CD4-positive, alpha-beta T cell treated with Interferon alpha-2 for 1 hour (primary cell): ENCODE results near the gene GLI3.

Experiments
- DNase-seq, 2 donors: peaks; one replicate each; pipeline ENCODE4 v3.0.0-alpha.2; 2020 to 2022

GLI3 gene

GRCh38 chr7:41992881-41993867, 243.8 kb downstream of the GLI3 start:
- no peak for DNase-seq

GRCh38 chr7:41984888-41985287, 252.1 kb downstream of the GLI3 start:
- DNase-seq: no peak

GRCh38 chr7:41981046-41982040, 255.7 kb downstream of the GLI3 start:
- no peak for DNase-seq

- DNase-seq: no peak
Measured at GRCh38 chr7:41979834-41980307, 257.1 kb downstream of the GLI3 start.

- no peak for DNase-seq
Measured at GRCh38 chr7:41978858-41979257, 258.2 kb downstream of the GLI3 start.

GRCh38 chr7:41977661-41978060, 259.3 kb downstream of the GLI3 start:
- no peak for DNase-seq

GRCh38 chr7:41977151-41977651, 259.8 kb downstream of the GLI3 start:
- no peak for DNase-seq

GRCh38 chr7:41976411-41976810, 260.6 kb downstream of the GLI3 start:
- no peak for DNase-seq

GRCh38 chr7:41975849-41976248, 261.2 kb downstream of the GLI3 start:
- DNase-seq: no peak

- no peak for DNase-seq
Measured at GRCh38 chr7:41974870-41975557, 262.0 kb downstream of the GLI3 start.

GRCh38 chr7:41973202-41973730, 263.7 kb downstream of the GLI3 start:
- DNase-seq: no peak

- no peak for DNase-seq
Measured at GRCh38 chr7:41972776-41973175, 264.2 kb downstream of the GLI3 start.

- no peak for DNase-seq
Measured at GRCh38 chr7:41972270-41972669, 264.7 kb downstream of the GLI3 start.

- no peak for DNase-seq
Measured at GRCh38 chr7:41971640-41972187, 265.3 kb downstream of the GLI3 start.

GRCh38 chr7:41970941-41971340, 266.1 kb downstream of the GLI3 start:
- no peak for DNase-seq

GRCh38 chr7:41969561-41970105, 267.4 kb downstream of the GLI3 start:
- DNase-seq: no peak

- DNase-seq: no peak
Measured at GRCh38 chr7:41967156-41967555, 269.9 kb downstream of the GLI3 start.

- no peak for DNase-seq
Measured at GRCh38 chr7:41965951-41966505, 271.0 kb downstream of the GLI3 start.

GRCh38 chr7:41964849-41965745, 271.9 kb downstream of the GLI3 start:
- no peak for DNase-seq

GRCh38 chr7:41964183-41964753, 272.7 kb downstream of the GLI3 start:
- DNase-seq: no peak
